Sigmoid colon (tissue), 7 donors: Measurements from ENCODE around the gene MYORG. TPM values are rescaled to one million over a fixed set of nuclear protein-coding genes. Genes with fewer than 3 reads are reported as not detected.
"Not testable (repeated sequence)": the region's sequence is repeated elsewhere in the genome, so short reads cannot be mapped to it uniquely, and the experiment has no call there.

Experiments
- DNase-seq: peaks from one replicate; pipeline ENCODE4 v3.0.0-alpha.2; 2019
- H3K27ac ChIP-seq, 4 donors: fragments of 200-600 bp; sonication (generic); one replicate each; pipeline ENCODE4 v1.5.1; 2016 to 2019; ENCODE audit warnings: mild to moderate bottlenecking in 1 of 4
- H3K27me3 ChIP-seq, 3 donors: fragments of 200-600 bp; sonication (generic); one replicate each; pipeline ENCODE4 v1.5.1; 2019; ENCODE audit warnings: mild to moderate bottlenecking in 1 of 3
- H3K36me3 ChIP-seq, 4 donors: fragments of 200-600 bp; sonication (generic); one replicate each; pipeline ENCODE4 v1.5.1; 2016 to 2019
- H3K4me1 ChIP-seq, 4 donors: fragments of 200-600 bp; sonication (generic); one replicate each; pipeline ENCODE4 v1.5.1; 2017 to 2019
- H3K4me3 ChIP-seq, 4 donors: fragments of 200-600 bp; sonication (generic); one replicate each; pipeline ENCODE4 v1.5.1; 2017 to 2019; ENCODE audit warnings: mild to moderate bottlenecking in 2 of 4, moderate library complexity in 1 of 4
- H3K9me3 ChIP-seq, 4 donors: fragments of 200-600 bp in 3 of 4; sonication (generic) in 3 of 4; one replicate each; pipeline versions ENCODE4 v1.5.1 to v1.6.1; 2013 to 2019
- CTCF ChIP-seq, 4 experiments: fragments of 450-650 bp in 3 of 4; fragments of 200-600 bp in 1 of 4; IDR thresholded peaks; one replicate each; pipeline ENCODE4 v1.5.1; 2016 to 2019; ENCODE audit warnings: antibody characterized with exemption in 4 of 4, mild to moderate bottlenecking in 3 of 4, moderate library complexity in 2 of 4
- EP300 ChIP-seq, 4 donors: sonication (generic); formaldehyde crosslinking; IDR thresholded peaks; one replicate each; pipeline ENCODE4 v1.6.1; 2017; ENCODE audit warnings: antibody characterized with exemption in 4 of 4
- POLR2A ChIP-seq, 2 donors: fragments of 450-650 bp; IDR thresholded peaks; one replicate each; pipeline ENCODE4 v1.6.1; 2016; ENCODE audit warnings: antibody characterized with exemption in 2 of 2, mild to moderate bottlenecking in 2 of 2, moderate library complexity in 2 of 2
- POLR2AphosphoS5 ChIP-seq, 4 donors: sonication (generic); formaldehyde crosslinking; IDR thresholded peaks; one replicate each; pipeline ENCODE4 v1.6.1; 2017; ENCODE audit warnings: antibody characterized with exemption in 4 of 4
- WGBS, 2 donors: extraction: QIAGEN DNeasy Blood & Tissue Kit; methylation state at CpG; one replicate each; pipeline ENCODE4 v1.1.7; 2013; 5-methylcytosine and 5-hydroxymethylcytosine counted together
- intact Hi-C: fragments of 100-400 bp; cut with DNase I; formaldehyde crosslinking; loops from one replicate; pipeline ENCODE4 v1.15.1; 2023
- polyA plus RNA-seq, 3 donors: library from polyadenylated mRNA; stranded (reverse); fragments of 200-250 nt; gene quantifications; one replicate each; pipeline ENCODE4 v1.2.3, GENCODE V29; 2013
- total RNA-seq, 4 donors: library from RNA; depleted of rRNA; stranded (reverse); fragments of >200 nt; gene quantifications; one replicate each; pipeline ENCODE4 v1.1.0, GENCODE V29; 2016
- donor health status: healthy with polysubstance abuse.
- donor health status: Bipolar disorder and iron deficiency.
- donor health status: healthy.

MYORG gene
- total and polyA plus RNA-seq, 7 donors = 3.0 to 23.5 (median 18.5) TPM

- peak in 3 of 4 donors; percentile 41 to 65 (median 46) for TF ChIP-seq POLR2AphosphoS5 (IDR thresholded peaks at IDR 0.05)
- no peak for TF ChIP-seq CTCF (IDR thresholded peaks at IDR 0.05)
- TF ChIP-seq POLR2A (IDR thresholded peaks at IDR 0.05) = no peak
- TF ChIP-seq EP300 (IDR thresholded peaks at IDR 0.05) = no peak
- 89 to 91% methylated on average over 7 of the region's 7 CpGs for WGBS, 2 donors
- intact Hi-C loops = no loop called here
Measured at GRCh38 chr9:34341659-34342295, 34.9 kb downstream of the MYORG start.

GRCh38 chr9:34338665-34339385 lies 37.9 kb downstream of the MYORG start:
- no peaks in the 10 kb centered on the region for H3K27me3 ChIP-seq
- H3K36me3 ChIP-seq = peaks cover 0 to 8% (median 1%) of the 10 kb centered on the region in 4 donors
- no peak overlapping the region for H3K4me3 ChIP-seq
- H3K4me1 ChIP-seq = peaks cover 0 to 75% (median 51%) of the 10 kb centered on the region in 4 donors
- TF ChIP-seq POLR2A (IDR thresholded peaks at IDR 0.05) = no peak
- TF ChIP-seq POLR2AphosphoS5 (IDR thresholded peaks at IDR 0.05) = no peak
- no peak for TF ChIP-seq CTCF (IDR thresholded peaks at IDR 0.05)
- TF ChIP-seq EP300 (IDR thresholded peaks at IDR 0.05) = no peak
- DNase-seq = peak; percentile 59
- no peaks in the 10 kb centered on the region for H3K9me3 ChIP-seq
- H3K27ac ChIP-seq = peak overlapping the region in 3 of 4 donors; percentile 88 to 93 (median 91)
- WGBS, 2 donors = 90 to 92% methylated on average over 2 of the region's 2 CpGs
- intact Hi-C loops = no loop called here

More at GRCh38 chr9:34341659-34342295, 34.9 kb downstream of the MYORG start:
- H3K4me1 ChIP-seq = peaks cover 2 to 90% (median 71%) of the 10 kb centered on the region in 4 donors
- H3K9me3 ChIP-seq = no peaks in the 10 kb centered on the region
- H3K4me3 ChIP-seq = no peak overlapping the region
- H3K27me3 ChIP-seq = no peaks in the 10 kb centered on the region
- H3K36me3 ChIP-seq = peaks cover 0 to 8% (median 1%) of the 10 kb centered on the region in 4 donors
- peak; percentile 57 for DNase-seq
- H3K27ac ChIP-seq = peak overlapping the region; percentile 65 to 93 (median 90)

- H3K36me3 ChIP-seq, H3K4me3 ChIP-seq, intact Hi-C loops, DNase-seq, H3K9me3 ChIP-seq, H3K27me3 ChIP-seq: not testable (repeated sequence)
- Histone ChIP-seq H3K27ac (peak overlapping the region in 3 of 4 donors; percentile 88 to 93 (median 91)), H3K4me1 (peaks cover 0 to 75% (median 45%) of the 10 kb centered on the region in 4 donors)
Measured at GRCh38 chr9:34338079-34338478, 38.6 kb downstream of the MYORG start.

GRCh38 chr9:34337403-34337802 lies 39.3 kb downstream of the MYORG start:
- intact Hi-C loops = no loop called here
- no peak for DNase-seq
- Histone ChIP-seq H3K36me3 (peaks cover 0 to 8% (median 1%) of the 10 kb centered on the region in 4 donors), H3K27ac (no peak overlapping the region), H3K4me3 (no peak overlapping the region), H3K9me3 (no peaks in the 10 kb centered on the region), H3K4me1 (peaks cover 0 to 75% (median 40%) of the 10 kb centered on the region in 4 donors), H3K27me3 (no peaks in the 10 kb centered on the region)
- 70 to 95% methylated on average over 2 of the region's 2 CpGs for WGBS, 2 donors
- TF ChIP-seq POLR2AphosphoS5 (IDR thresholded peaks at IDR 0.05) (no peak), POLR2A (IDR thresholded peaks at IDR 0.05) (no peak)

- Histone ChIP-seq H3K4me1 (peaks cover 0 to 66% (median 26%) of the 10 kb centered on the region in 4 donors), H3K27me3 (no peaks in the 10 kb centered on the region), H3K36me3 (peaks cover 0 to 8% (median 0%) of the 10 kb centered on the region in 4 donors), H3K4me3 (no peak overlapping the region), H3K9me3 (no peaks in the 10 kb centered on the region), H3K27ac (peak overlapping the region in 2 of 4 donors; percentile 45 to 94)
- intact Hi-C loops = no loop called here
- WGBS, 2 donors = 83 to 87% methylated on average over 4 of the region's 4 CpGs
- DNase-seq = no peak
- TF ChIP-seq POLR2AphosphoS5 (IDR thresholded peaks at IDR 0.05) (no peak), EP300 (IDR thresholded peaks at IDR 0.05) (no peak)
Measured at GRCh38 chr9:34335376-34335775, 41.3 kb downstream of the MYORG start.

- Histone ChIP-seq H3K4me1 (peaks cover 0 to 67% (median 29%) of the 10 kb centered on the region in 4 donors), H3K27me3 (no peaks in the 10 kb centered on the region), H3K9me3 (no peaks in the 10 kb centered on the region), H3K36me3 (peaks cover 0 to 8% (median 0%) of the 10 kb centered on the region in 4 donors), H3K4me3 (no peak overlapping the region), H3K27ac (peak overlapping the region in 3 of 4 donors; percentile 34 to 94 (median 45))
- intact Hi-C loops = loop anchor here (5.0 kb wide), 2 partner anchors 122 to 167 kb away; partner anchors contain the start of genes DNAI1 and FAM219A
- peak; percentile 35 for DNase-seq
- no peak for TF ChIP-seq POLR2A (IDR thresholded peaks at IDR 0.05)
- WGBS, 2 donors = 93 to 95% methylated on average over 2 of the region's 2 CpGs
Measured at GRCh38 chr9:34334916-34335315, 41.8 kb downstream of the MYORG start.
